IPS-NIHi7 (cell line): ENCODE data around the gene CTAG2.
"Not testable (repeated sequence)": the region's sequence is repeated elsewhere in the genome, so short reads cannot be mapped to it uniquely, and the experiment has no call there.

ENCODE experiments used
- DNase-seq: peaks from one replicate; pipeline ENCODE4 v3.0.0; 2012; ENCODE audit warnings: mixed read lengths; ENCODE audit errors: extremely low spot score

CTAG2 gene

DNA sequence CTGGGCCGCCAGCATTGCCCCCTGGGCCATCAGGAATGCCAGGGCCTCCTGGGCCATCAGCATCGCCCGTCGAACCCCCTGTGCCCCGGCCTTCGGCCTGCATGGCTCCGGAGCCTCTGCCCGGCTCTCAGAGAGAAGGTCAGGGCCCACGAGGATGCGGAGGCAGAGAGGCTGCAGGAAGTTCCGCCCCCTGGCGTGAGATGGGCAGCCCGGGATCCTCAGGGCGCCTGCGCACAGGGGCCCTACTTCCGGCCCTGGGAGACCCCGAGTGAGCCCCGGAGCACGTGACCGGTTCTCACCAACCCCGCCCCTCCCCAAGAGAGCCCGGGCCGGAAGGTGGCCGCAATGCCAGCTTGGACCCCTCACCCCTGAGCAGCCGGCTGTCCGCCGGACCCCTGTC is at the start of gene CTAG2:
Gene CTAG2 (minus strand): TSS at position 167 of the 400 bp plus-strand sequence. CDS start 64 bp downstream, at position 103.
- not testable (repeated sequence) for DNase-seq

DNA sequence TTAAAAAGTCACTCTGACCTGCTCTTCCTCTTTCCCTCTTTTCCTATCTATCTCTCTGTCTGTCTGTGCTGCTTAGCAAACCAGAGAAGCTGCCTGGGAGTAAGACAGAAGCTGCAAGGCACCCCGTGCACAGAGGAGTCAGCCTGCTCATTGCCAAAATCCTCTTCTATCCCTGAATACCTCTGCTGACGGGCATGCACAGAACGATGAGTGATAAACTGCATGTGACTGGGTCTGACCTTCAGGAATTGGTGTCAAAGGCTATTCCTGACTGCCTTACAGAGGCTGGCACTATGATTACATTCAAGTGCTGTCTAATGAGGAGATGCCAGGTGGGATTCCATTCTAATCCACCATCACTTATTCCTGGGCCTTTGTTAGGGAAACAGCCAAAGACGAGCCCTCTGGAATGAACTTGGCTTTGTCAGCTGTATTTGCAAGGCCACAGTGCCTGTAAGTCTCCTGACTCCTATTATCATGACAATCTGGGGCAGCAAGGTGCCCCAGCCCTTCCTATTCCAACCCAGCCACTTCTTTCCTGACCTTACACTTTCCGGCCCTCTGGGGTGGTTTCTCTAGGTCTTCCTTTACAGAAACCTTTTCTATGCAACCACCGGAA is 45.4 kb upstream of the CTAG2 start:
- DNase-seq = peak; percentile 22

DNA sequence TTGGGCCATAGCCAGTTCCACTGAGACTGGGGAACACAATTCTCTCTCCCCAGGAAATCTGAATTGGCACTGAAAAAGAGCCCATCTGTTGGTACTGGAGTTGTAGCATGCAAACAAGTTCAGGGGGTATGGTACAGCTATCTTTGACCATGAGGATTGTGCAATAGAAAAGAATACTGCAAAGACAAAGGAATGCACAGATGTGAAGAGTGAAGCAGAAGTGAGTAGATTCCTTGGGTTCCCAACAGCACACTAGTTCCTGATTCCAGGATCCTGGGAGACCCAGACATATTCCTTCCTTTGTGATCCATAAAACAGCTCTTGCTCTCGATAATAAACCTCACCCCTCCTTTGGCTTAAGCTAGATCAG is 43.3 kb upstream of the CTAG2 start:
- DNase-seq = no peak

DNA sequence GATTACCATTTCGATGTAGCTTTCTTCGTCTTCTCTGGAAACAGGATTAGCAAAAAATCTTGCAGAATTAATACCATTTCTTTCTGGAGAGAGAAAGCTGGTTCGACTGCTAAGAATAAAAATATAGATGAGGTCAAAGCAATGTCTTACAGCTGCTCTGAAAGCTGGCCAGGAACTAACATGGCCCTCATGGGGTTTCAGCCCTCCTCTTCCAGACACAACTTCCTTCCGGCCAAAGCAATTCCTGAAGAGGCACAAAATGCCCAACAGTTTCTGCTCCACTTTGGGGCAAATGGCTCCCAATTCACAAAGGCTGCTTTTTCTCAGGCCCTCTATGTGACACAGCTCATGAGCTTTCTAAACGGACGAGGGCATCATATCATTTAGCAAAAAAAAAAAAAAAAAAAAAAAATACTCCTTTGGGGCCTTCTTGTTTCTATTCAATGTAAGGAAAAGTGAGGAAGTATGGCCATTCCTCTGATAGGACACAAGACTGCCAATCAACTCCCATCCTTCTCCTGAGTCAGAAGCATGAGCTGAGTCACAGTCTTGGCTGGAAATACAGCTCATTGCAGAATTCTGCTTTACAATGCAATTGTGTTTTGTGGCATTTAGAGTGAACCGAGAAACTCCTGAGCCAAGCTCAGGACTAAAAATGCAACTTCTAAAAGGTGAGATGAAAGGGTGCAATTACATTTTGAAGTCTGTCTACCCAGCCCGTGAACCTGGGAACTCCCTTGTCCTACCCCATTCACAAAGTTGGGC is 42.7 kb upstream of the CTAG2 start:
- DNase-seq = no peak

DNA sequence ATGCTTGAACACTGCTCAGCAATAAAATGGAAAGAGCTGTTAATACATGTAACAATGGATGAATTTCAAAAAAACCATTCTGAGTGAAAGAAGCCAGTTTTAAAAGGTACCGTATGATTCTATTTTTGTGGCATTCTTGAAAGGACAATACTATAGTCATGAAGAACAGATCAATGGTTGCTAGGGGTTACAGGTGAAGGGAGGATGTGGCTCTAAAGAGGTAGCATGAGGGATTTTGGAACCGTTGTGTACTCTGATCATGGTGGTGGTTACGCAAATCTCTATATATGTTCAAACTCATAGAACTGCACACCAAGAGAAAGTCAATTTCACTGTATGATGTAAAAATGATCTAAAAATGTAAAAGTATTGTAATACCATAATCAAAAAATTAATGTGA is 40.0 kb upstream of the CTAG2 start:
- no peak for DNase-seq

DNA sequence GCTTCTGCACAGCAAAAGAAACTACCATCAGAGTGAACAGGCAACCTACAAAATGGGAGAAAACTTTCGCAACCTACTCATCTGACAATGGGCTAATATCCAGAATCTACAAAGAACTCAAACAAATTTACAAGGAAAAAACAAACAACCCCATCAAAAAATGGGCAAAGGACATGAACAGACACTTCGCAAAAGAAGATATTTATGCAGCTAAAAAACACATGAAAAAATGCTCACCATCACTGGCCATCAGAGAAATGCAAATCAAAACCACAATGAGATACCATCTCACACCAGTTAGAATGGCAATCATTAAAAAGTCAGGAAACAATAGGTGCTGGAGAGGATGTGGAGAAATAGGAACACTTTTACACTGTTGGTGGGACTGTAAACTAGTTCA is 37.1 kb upstream of the CTAG2 start:
- not testable (repeated sequence) for DNase-seq

DNA sequence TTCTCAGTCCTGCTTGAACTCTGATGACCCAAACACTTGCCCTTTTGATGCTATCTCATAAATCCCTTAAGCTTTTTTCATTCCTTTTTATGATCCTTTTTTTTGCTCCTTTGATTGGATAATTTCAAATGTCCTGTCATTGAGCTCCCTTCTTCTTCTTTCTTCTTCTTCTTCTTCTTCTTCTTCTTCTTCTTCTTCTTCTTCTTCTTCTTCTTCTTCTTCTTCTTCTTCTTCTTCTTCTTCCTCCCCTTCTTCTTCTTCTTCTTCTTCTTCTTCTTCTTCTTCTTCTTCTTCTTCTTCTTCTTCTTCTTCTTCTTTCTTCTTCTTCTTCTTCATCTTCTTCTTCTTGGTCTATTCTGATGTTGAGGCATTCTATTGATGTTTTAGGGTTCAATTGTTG is 18.7 kb upstream of the CTAG2 start:
- DNase-seq = not testable (repeated sequence)

DNA sequence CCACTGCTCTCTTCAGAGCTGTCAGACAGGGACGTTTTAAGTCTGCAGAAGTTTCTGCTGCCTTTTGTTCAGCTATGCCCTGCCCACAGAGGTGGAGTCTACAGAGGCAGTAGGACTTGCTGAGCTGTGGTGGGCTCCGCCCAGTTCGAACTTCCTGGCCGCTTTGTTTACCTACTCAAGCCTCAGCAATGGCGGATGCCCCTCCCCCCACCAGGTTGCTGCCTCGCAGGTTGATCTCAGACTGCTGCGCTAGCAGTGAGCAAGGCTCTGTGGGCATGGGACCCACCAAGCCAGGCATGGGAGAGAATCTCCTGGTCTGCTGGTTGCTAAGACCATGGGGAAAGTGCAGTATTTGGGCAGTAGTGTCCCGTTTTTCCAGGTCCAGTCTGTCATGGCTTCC is 17.5 kb upstream of the CTAG2 start:
- not testable (repeated sequence) for DNase-seq

DNA sequence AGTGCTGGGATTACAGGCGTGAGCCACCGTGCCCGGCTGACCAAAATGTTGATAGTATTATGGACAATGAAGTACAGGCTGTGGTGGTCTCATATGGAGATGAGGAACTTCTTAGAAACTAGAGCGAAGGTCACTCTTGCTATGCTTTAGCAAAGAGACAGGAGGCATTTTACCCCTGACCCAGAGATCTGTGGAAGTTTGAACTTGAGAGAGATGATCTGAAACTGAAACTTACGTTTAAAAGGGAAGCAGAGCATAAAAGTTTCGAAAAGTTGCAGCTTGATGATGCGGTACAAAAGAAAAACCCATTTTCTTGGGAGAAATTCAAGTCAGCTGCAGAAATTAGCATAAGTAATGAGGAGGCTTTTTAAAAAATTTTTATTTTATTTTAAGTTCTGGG is 8.5 kb upstream of the CTAG2 start:
- no peak for DNase-seq

DNA sequence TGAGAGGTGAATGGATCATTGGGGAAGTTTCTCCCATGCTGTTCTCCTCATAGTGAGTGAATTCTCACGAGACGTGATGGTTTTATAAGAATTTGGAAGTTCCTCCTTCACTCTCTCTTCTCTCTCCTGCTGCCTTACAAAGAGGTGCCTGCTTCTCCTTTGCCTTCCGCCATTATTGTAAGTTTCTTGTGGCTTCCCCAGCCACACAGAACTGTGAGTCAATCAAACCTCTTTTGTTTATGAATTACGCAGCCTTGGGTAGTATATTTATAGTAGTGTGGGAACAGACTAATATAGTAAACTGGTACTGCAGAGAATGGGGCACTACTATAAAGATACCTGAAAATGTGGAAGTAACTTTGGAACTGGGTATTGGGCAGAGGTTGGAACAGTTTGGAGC is 7.8 kb upstream of the CTAG2 start:
- DNase-seq = no peak

DNA sequence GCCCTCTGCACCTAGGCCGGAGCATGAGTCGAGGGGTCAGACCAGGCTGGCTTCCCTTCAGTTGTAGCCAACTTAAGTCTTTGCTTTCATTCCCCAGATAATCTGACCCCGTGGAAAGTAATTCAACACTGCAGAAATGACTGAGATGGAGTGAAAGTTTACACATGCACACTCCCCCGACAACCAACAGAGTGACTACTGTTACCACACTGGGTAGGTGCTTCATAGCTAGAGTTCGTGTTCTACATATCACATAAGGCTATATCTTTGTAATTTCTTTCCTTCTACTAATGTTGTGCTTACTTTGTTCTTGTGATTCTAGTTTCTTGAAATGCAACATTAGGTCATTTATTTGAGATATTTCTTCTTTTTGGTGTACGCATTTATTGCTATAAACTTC is 7.2 kb upstream of the CTAG2 start:
- no peak for DNase-seq

DNA sequence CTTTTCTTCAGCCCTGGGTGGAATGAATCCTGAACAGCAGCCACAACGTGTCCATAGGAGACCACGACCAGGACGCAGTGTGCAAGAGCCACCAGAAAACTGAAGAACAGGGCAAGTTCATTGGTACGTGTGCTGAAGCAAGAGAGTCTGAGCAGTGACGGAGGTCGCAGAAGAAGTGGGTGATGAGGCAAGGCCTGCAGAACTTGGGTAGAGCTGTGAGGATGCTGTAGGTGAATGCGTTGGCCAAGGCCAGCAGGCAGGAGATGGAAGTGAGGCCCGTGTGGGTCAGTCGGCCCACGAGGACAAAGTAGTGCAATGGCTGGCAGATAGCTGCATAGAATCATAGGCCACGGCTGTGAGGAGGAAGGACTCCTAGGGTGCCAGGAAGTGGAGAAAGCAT is 5.6 kb upstream of the CTAG2 start:
- DNase-seq = no peak

DNA sequence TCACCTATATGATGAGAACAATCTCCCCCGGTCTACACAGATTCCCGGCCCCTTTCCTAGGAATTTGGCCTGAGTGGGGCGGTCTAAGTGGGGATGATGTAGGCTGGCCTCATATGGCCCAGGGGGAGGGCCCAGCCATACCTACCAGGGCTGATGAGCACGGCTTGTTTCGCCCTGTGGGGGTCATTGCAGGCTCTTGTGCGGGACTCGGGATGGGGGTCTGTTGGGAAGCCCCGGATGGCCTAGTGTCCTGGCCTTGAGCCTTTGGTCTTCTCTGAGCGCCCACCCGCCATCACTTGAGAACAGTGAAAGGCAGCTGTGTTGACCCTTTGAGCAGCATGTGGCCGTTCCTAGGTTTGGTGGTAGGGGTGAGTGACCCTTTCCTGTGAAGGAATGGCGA is 4.8 kb upstream of the CTAG2 start:
- DNase-seq = no peak

DNA sequence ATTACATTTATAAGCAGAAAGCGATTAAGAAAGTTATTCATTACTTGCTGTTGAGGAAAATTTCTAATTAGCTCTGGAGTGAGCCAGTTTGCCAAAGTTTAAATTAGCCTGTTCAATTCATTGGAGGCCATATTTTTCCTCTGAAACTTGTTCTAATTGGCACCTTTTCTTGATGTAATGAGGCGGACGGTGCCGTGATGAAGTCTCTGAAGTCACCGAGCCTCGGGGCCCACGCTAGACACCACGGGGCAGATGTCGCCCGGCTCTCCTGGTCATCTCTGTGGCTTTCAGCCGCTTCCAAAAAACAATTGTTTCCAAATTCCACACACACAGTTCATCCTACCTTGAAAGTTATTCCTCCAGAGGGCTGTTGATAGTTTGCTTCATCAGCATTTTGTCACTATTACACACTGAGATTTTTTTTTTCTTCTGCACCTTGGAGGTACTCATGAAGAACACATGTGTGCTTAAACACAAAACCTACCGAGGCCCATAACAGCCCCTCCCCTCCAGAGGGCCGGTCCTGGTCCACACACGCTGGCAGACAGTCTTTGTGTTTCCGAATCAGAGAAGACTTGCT is 3.9 kb upstream of the CTAG2 start:
- no peak for DNase-seq

DNA sequence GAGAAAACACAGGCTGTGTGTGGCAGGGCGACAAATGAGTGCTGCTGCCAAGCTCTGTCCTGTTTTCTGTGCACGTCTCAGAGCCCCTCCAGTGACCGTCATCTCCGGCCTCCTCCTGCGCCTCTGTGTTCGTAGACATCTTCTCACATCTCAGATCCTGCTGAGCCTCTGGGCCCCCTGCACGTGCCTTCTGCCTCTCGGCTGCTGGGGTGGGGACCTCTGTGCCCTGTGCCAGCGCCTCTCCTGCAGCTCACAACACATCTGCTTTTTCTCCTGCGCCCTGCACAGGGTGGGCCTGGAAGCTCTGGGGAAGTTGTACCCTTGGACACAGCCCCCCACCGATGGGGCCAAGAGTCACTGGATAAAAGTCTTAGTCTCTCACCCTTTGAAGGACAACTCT is 2.4 kb upstream of the CTAG2 start:
- DNase-seq = no peak

DNA sequence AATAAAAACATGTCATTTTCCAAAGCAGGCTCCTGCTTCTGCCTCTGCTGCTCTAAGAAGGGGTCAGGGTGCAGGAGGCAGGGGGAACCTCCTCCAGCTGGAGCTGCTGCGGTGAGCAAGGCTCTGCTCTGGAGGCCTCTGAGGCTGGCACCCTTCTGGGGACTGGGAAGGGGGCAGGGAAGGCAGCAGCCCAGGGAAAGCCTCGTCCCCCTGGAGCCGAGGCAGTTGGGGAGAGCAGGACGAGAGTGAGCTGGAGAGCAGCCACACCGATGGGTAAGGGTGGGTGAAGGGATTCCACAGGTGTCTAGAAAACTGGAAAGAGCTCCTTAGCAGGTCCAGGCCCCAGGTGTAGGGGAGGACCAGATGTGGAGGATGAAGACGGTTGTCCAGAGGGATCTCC is 2.0 kb upstream of the CTAG2 start:
- no peak for DNase-seq

DNA sequence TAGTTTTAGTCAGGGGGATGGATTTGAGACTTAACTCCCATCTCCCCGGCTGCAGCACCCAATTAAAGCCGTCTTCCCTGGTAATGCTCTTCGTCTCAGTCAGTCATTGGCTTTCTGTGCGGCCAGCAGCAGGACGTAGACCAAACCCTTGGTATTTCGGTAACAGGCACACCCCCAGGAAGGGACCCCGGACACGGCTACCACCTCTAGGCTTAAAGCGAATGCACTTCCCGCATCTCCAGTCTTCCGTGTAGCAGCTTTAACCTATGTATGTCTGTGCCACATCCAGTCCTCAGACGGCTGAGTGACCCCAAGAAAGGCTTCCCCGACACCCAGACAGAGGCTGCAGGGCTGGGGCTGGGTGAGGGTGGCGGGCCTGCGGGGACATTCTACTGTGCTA is 1.5 kb upstream of the CTAG2 start:
- no peak for DNase-seq

DNA sequence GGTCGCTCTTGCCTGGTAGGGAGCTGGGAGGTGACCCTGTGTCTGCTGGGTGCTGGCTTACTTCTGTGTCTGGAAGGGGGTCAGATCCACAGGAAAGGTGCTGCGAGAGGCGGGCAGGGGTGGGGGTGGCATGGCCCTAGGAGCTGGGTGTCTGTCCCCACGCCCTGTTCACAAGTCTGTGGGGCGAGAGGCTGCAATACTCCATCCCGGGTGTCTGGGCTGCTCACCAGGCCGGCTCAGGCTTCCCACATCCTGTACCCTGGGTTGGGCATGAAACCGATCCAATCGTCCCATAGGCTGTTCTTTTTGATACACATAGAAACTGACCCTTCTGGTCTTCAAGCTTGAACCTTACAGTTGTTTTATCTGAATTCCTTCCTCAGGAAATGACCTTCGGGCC is 993 bp upstream of the CTAG2 start:
- DNase-seq = no peak

DNA sequence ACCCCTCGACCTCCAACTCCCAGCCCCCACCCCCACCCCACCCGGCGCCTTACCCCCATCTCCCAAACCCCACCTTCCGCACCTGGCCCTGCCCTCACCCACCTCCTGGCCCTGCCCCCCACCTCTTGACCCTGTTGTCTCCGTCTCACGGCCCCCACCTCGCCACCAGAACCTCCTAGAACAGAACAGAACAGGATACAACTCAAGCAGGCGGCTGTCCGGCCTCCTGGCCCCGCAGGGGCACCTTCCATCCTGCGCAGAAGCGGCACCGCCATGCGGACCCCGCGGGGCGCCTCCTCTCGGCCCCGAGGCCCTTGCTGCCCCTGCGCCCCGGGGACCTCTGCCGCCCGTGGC is 354 bp downstream of the CTAG2 start:
- no peak for DNase-seq

DNA sequence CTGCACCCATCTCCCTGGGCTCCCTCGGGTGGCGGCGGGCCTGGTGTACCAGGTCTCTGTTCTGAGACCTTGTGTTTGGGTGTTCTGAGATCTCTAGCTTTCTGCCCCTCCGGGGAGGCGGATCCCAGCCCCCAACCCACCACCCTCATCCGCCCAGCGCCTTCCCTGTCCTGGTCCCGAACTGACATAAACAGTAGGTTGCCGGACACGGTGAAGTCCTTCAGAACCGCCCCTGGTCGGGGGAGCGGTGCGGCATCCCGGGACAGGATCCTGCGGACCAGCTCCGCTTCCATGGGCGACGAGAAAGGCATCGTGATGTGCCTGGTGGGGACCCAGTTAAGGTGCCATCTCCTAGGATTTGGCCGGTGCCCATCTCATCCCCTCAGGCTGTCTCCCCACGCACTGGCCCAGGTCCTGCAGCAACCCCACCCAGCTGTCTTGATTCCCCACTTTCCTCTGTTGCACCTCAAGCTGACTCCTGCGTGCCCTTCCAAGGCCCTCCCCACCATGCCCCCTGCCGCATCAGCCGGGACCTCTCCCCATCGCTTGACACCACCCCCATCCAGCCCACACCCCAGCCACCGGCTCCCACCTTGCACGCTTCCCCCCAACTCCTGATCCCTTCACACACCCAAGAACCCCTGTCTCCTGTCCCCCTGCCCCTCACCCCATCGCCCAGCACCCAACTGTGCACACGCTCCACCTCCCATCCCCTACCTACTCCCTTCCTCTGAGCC is 900 bp downstream of the CTAG2 start:
- DNase-seq = no peak

DNA sequence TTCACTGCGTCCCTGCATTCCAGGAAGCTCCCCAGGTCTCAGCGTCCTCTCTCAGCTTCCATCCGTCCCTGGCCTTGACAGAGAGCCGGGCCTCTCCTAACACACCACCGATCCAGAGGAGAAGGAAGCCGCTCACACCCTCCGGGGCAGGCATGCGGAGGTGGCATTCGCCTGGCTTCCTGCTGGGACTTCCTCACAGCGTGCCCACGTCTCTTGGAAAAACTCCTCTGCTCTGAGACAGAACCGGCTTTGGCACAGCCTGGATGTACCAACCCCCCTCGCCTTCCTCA is 3.2 kb downstream of the CTAG2 start:
- no peak for DNase-seq

DNA sequence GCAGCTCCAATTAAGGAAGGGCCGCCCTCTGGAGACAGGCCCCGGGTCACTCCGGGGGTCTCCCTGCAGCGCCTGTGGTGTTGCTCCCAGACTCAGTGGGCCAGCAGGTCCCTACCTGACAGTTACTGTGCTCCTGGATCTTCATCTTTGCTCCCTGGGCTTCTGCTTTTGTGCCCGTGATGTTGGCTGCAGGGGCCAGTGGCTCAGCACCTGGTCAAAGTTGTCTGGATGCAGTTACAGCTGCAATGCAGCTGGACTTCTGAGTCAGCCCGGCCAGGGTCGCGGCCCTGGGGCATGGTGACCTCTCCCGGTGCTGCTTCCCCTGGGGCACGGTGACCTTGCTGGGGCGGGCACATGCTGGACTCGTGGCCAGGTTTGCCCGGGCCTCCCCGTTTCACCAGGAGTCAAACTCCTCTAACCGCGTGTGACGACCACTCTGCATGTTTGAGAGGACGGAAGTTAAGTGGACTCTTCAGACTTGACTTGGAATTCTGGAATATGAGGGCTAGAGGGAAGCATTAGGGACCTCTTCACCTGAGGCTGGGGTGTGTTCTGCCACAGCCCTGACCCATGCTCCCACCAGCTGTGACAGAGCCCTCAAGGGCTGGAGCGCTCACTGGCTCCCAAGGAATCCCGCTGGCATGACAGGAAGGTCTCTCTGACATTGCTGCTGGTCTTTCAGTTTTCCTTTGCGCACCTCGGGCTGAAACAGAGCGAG is 3.7 kb downstream of the CTAG2 start:
- no peak for DNase-seq
